DLD1 (cell line): ENCODE data around the gene SEMA5A.

Source experiments
- in situ Hi-C: cut with HindIII; loops from 2 replicates; pipeline ENCODE4 v1.10.0; 2017; ENCODE audit warnings: low sequenced_read_pairs

The SEMA5A gene

GRCh38 chr5:9239071-9239470, 306.8 kb downstream of the SEMA5A start:
- in situ Hi-C loops = no loop called here

- in situ Hi-C loops = no loop called here
These were observed 312.2 kb downstream of the SEMA5A start for GRCh38 chr5:9233712-9234111.

- in situ Hi-C loops = no loop called here
These were observed 312.8 kb downstream of the SEMA5A start for GRCh38 chr5:9233035-9233434.

- in situ Hi-C loops = no loop called here
These were observed 314.0 kb downstream of the SEMA5A start for GRCh38 chr5:9231842-9232241.

- in situ Hi-C loops = no loop called here
These were observed 315.5 kb downstream of the SEMA5A start for GRCh38 chr5:9230355-9230754.

GRCh38 chr5:9226016-9226536, 319.8 kb downstream of the SEMA5A start:
- in situ Hi-C loops = no loop called here

GRCh38 chr5:9222054-9222976, 323.6 kb downstream of the SEMA5A start:
- in situ Hi-C loops = no loop called here

GRCh38 chr5:9218358-9218757, 327.5 kb downstream of the SEMA5A start:
- in situ Hi-C loops = no loop called here

GRCh38 chr5:9212605-9213004, 333.3 kb downstream of the SEMA5A start:
- in situ Hi-C loops = no loop called here

GRCh38 chr5:9209846-9210492, 335.9 kb downstream of the SEMA5A start:
- in situ Hi-C loops = no loop called here

GRCh38 chr5:9207817-9208418, 338.0 kb downstream of the SEMA5A start:
- in situ Hi-C loops = no loop called here

- in situ Hi-C loops = no loop called here
These were observed 343.2 kb downstream of the SEMA5A start for GRCh38 chr5:9202636-9203035.

- in situ Hi-C loops = no loop called here
These were observed 344.1 kb downstream of the SEMA5A start for GRCh38 chr5:9201761-9202160.

GRCh38 chr5:9201011-9201410, 344.9 kb downstream of the SEMA5A start:
- in situ Hi-C loops = no loop called here

GRCh38 chr5:9198394-9198793, 347.5 kb downstream of the SEMA5A start:
- in situ Hi-C loops = no loop called here

- in situ Hi-C loops = no loop called here
These were observed 348.0 kb downstream of the SEMA5A start for GRCh38 chr5:9197881-9198260.

GRCh38 chr5:9196403-9197227, 349.3 kb downstream of the SEMA5A start:
- in situ Hi-C loops = no loop called here

GRCh38 chr5:9194509-9194908, 351.4 kb downstream of the SEMA5A start:
- in situ Hi-C loops = no loop called here

- in situ Hi-C loops = no loop called here
These were observed 353.6 kb downstream of the SEMA5A start for GRCh38 chr5:9192266-9192665.

GRCh38 chr5:9189681-9190080, 356.2 kb downstream of the SEMA5A start:
- in situ Hi-C loops = no loop called here

- in situ Hi-C loops = no loop called here
These were observed 356.9 kb downstream of the SEMA5A start for GRCh38 chr5:9188956-9189355.
